ENCODE results near the gene RARRES2.
A peak's percentile ranks its signal among the peaks of the same experiment; 100 is the strongest.
"Not testable (repeated sequence)": the region's sequence is repeated elsewhere in the genome, so short reads cannot be mapped to it uniquely, and the experiment has no call there.

RARRES2 gene

DNA sequence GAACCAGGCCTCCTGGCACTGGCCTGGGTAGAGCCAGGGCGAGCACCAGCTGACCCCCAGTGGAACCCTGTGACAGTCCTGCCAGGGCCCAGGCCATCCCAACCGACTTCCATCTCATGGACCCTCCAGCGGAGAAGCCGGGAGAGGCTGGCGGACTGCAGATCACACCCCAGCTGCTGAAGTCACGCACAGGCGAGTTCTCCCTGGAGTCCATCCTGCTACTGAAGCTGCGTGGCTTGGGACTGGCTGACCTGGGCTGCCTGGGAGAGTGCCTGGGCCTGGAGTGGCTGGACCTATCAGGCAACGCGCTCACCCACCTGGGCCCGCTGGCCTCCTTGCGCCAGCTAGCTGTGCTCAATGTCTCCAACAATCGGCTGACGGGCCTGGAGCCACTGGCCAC is 4.7 kb downstream of the RARRES2 start:
- no peak for DNase-seq

DNA sequence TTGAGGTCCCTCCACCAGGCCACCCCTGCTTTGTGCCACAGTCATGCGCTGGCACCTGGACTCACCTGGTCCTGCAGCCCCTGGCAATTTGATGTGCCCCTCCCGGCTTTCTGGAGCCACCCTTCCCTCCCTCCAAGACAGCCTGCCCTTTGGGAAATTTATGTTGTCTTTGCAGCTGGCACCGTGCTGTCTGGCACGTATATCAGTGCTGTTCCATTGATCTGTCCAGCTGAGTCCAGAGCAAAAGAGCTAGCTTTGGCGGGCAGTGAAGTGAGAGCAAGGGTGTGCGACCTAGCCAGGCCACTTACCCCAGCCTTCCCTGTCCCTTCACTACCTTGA is 5.7 kb downstream of the RARRES2 start:
- no peak for DNase-seq

DNA sequence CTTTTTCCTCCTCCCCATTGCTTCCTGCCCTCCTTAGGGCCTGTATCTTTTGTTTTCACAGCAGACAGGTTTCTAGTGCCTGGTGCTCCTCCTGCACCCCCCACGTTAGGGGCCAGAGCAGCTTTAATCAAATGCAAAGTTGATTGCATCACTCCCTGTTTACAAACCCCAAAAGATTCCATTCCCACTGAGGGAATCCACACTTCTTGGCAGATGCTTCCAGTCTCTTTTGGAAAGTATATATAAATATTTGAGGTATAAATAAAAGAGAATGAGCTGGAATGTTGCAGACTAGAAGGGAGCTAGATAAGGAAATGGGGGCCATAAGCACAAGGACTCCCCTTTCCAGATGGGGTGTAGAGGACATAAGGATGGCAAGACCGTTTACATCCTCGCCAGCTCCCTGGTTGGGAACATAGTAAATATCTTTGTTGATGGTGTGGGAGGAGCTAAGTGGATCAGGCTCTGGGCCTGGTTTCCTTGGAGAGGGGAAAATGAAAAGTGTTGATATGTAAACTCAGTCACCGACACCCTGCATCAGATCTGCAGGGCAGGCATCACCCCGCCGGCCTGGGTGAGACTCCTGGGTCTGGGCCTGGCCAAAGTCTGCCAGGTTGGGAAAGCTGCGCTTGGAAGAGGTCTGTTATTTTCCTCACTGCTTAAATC is 6.2 kb downstream of the RARRES2 start:
- peak; percentile 69 for DNase-seq

DNA sequence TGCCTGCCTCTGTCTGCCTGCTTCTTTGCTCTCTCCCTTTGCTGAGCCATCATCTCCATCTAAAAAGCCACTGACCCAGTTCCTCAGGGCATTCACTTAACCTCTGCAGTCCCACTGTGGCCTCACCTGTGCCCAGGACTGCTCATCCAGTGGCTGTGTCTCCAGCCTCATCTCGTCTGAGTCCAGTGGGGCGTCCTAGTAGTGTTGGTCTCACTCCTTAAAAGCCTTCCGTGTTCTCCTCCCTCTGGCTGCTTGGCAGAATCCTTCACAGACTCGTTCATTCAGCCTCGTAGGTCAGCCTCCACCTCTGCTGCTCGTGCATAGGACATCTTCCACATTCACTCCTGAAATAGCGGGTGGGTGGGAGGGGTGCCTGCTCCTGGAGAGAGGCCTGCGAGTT is 7.3 kb downstream of the RARRES2 start:
- no peak for DNase-seq

DNA sequence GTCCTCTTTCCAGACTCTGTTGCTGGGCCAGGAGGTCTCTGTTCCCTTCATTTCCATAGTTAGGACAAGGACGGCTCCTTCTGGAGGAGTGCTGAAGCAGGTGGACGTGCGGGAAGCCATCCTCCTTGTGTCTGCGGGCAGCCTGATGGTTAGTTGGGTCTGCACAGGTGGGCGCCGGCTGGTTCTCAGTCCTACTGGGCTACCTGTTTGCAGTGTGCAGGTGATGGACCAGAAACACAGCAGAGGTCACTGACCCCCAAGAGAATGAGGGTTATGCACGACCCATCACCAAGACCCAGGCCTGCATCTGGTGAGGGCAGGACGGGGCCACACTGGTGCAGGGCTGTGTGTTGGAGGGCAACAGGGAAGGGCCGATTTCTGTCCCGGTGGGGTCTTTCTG is 7.8 kb downstream of the RARRES2 start:
- DNase-seq: no peak

DNA sequence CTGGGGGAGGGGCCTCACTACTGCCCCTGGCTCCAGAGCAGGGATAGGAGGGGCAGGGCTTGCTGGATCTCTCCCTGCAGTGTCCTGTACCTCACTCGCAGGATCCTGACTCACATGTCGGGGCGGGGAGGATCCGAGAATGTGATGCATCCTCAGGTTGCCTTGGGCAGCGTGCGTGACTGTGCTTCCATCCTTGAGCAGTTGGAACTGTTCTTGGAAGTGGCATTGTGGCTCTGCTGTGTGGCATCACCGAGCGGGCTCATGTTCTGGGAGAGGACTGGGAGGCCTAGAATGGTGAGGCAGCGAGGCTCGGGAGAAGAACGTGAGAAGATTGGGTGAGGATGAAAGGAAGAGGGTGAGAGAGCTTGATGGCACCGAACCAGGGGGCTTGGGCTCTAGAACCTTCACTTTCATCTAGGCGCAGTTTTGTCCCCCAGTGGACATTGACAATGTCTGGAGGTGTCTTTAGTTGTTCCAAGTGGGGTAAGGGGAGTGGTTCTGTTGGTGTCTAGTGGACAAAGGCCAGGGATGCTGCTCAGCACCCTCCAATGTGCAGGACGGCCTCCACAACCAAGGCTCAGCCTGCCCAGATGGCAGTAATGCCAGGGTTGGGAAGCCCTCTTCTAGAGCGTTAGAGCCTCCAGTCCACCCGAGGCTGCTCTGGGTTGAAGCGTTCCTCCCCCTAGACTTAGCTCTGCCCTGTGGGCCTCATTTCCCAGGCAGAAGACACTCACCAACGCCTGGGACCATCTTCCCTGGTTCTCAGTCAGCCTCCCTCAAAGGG is 8.4 kb downstream of the RARRES2 start:
- DNase-seq: no peak

DNA sequence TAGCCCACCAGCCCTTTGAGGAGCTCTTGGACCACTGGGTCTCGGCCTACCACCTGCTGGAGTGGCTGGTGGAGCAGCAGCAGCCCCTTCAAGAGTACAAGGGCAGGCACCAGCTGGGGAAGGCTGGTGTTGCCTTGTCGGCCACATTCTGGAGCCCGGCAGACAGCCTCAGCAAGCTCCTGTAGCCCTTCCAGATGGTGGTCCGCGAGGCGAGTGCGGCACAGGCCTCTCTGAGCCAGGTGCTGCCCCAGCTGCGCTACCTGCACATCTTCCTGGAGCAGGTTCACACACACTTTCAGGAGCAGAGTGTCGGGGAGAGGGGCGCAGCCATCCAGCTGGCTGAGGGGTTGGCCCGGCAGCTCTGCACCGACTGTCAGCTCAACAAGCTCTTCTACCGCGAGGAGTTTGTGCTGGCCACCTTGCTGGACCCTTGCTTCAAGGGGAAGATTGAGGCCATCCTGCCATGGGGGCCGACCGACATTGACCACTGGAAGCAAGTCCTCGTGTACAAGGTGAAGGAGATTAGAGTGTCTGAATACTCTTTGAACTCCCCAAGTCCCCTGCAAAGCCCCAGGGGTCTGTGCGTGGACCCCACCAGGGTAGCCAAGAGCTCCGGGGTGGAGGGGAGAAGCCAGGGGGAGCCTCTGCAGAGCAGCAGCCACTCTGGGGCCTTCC is 11.1 kb downstream of the RARRES2 start:
- DNase-seq: no peak

DNA sequence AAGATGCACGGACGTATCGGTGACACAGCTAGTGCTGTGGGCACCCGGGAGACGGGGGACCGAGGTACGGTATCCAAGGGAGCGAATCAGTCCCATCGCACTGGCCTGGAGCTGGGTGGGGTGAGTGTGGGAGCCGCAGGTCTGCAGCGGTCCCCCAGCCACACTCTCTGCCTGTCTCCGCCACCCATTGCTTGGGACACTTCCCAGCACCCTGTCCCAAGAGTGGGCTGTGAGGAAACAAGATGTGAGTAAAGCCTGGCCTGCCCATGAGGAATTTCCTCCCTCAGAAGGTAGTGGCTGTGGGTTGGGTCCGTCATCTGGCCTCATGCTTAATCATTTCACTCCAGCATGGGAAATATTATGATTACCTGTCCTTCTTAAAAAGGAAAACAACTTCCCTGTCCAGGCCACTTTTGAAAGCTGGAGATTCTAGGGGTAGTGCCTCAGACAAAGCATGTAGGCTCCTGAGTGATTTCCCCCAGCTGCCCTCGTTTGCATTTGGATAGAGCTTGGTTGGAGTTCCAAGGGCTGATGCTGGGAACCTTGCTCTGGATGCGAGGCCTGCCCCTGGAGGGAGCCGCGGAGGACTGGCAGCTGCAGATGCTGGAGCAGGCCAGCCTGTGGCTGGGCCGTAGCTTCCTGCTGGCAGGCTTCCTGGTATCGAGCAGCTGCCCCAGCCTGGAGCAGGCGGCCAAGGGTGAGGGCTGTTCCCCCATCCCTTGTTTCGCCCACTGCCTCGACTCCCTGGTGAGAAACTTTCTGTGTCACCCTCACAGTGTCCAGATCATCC is 11.9 kb downstream of the RARRES2 start:
- DNase-seq: no peak

DNA sequence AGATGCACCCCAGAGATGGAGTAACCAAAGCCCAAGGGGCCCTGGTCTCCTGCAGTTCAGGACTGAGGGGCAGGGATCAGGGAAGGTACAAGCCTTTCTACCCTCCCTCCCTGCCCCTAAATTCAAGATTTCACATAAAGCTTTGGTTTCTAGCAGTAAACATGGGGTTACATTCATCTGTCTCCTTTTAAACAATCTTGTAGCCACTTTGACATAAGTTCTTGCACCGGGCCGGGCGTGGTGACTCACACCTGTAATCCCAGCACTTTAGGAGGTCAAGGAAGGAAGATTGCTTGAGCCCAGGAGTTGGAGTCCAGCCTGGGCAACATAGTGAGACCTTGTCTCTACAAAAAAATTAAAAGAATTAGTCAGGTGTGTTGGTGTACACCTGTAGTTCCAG is 14.1 kb downstream of the RARRES2 start:
- no peak for DNase-seq

DNA sequence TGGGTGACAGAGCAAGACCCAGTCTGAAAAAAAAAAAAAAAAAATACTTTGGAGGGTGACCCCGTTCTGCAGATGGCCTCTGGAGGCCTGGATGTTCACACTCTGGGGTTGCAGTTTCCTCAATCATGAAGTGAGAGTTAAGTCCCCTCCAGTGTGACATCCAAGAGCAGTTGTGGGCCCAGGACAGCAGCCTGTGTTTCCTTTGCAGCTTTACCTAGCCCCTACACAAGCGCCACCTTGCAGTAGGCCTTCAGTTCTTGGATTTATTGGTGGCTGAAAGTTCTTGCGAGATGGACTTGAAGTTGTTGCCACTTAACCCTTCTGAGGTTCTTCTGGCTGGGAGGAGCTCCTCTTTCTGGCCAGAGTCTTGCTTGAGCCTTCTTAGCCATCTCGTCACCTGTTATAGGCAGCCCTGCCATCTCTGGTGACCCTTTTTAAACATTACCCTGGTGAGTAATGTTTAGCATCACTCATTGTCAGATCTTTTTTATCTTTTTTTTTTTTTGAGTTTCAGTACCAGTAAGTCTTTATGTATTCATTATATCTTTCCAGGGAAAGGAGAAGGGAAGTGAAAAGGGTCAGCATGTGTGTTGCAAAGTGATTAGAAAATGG is 14.7 kb downstream of the RARRES2 start:
- DNase-seq: no peak

DNA sequence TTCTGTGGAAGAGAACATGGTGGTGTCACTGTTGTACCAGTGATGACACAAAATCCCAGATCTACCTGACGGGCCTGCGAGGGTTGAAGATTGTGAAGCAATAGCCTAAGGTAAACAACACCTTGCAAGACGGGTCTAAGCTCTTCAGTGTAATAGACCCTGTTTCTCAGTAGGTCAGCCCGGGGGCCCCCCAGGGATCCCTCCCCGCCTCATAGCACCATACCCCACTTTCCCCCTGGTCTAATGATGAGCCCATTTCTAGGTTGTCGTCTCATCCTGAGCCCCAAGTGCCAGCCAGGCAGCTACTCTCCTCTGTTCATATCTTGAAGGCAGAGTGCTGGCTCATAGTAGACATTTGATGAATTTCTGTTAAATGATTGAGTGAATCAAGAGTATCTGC is 15.5 kb downstream of the RARRES2 start:
- DNase-seq: no peak

DNA sequence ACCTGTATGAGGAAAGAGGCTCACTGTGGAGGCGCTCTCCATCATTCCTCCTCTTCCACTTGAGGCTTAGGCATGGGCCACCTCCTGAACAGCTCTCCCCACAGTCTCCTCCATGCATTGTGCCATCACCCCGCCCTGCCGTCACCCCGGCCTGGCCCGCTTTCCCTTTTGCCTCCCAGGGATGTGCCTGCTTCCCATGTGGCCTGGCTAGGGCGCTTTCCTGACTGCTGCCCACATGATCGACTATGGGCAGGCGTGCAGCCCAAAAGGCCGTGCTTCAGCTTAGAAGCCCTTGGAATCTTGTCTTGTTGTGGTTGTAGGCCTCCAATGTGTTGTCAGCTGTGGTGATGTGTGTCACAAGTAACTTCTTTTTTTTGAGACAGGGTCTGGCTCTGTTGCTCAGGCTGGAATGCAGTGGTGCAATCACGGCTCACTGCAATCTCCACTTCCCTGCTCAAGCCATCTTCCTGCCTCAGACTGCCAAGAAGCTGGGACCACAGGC is 16.3 kb downstream of the RARRES2 start:
- peak; percentile 32 for DNase-seq

DNA sequence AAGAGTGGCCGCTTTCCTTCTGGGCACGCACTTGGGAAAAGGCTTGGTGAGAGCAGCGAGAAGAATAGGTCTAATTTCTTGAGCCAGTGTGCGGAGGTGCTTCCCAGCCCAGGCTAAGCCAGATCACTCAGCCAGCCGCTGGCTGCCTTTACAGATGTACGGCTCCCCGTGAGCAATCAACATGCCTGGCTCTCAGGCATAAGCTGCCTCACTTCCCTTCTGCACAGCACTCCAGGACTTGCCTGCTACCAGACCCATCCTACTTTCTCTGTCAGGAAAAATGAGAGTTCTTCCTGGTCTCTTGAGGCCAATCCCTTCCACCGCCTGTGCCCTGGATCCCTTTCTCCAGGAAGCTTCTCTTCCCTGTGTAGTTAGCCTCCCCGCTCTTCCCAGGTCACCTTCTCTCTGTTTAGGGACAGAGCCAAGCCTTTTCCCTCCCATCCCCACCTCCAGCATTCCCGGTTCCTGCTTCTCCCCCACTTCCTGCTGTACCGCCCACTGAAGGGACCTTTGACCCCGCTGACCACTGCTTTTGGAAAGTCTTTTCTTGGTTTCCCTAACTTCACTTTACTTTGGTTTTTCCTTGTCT is 17.0 kb downstream of the RARRES2 start:
- DNase-seq: no peak

DNA sequence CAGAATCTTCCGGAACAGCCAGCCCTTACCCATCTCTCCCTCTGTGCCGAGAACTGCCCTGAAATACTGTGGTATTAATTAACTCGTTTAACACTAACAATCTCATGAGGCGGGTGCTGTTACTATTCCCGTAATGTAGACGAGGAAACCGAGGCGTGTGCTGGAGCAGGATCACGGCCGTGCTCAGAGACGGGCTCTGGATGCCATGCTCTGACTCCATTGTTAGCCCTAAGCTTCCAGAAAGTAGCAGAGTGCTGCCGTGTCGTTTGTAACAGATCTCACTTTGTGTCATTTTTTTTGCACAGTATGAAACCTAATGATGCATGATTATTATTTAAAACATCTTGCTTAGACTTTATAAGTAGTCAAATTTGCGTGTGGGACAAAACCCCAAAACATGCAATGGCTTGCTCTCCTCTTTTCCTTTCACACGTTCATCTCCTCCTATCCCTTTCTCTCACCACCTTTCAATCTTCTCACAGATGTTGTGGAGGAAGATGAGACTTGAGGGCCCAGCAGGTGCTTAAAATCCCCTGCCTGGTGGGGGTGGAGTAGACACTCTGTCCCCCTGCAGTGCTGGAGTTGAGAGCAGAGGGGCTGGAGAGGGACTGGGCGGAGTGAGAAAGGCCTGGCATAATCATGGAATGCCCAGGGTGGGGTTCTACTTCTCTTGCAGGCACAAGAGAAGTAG is 17.6 kb downstream of the RARRES2 start:
- no peak for DNase-seq

DNA sequence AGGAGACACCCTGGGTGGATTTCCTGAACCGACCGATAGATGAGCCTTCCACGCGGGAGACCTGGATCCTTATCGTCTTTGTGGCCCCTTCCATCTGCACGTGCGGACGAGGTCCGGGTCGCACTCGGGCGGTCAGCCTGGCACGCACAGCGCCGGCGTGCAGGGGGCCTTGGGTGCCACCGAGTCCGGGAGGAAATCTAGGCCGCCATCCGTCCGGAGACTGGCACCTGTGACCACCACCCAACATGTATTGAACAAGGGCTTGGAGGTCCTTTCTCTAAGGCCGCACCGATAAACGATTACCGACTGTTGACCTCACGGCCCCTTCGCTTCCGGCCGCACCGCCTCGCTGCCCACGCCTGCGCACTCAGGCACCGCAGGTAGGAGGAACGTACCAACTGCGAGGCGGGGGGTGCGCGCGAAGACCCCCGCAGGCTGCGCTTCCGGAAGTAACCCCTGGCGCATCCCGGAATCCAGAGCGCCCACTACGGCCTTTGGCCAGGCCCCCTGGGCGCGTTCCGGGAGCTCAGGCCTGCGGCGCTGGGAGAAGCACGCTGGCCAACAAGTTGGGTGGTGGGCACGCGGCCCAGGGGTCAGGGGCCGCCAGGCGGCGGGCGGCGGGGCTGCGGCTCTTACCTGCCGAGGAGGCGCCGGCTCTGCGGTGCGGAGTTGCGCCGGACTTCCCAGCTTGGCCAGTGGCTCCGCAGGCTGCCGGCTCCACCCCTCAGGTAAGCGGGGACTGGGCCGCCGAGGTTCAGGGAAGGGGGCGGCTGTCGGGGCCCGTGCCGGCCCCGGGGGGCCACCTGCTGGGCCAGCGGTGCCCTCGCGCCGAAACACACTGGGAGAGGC is 18.4 kb downstream of the RARRES2 start, which contains the start of the genes ACTR3C and LRRC61:
TSS of gene ACTR3C (minus strand) at position 713 of the 849 bp plus-strand sequence. CDS start 28,249 bp downstream, outside the sequence.
TSS of gene LRRC61 (plus strand) at position 523 of the 849 bp plus-strand sequence. CDS start 13,507 bp downstream, outside the sequence.
- no peak for DNase-seq

DNA sequence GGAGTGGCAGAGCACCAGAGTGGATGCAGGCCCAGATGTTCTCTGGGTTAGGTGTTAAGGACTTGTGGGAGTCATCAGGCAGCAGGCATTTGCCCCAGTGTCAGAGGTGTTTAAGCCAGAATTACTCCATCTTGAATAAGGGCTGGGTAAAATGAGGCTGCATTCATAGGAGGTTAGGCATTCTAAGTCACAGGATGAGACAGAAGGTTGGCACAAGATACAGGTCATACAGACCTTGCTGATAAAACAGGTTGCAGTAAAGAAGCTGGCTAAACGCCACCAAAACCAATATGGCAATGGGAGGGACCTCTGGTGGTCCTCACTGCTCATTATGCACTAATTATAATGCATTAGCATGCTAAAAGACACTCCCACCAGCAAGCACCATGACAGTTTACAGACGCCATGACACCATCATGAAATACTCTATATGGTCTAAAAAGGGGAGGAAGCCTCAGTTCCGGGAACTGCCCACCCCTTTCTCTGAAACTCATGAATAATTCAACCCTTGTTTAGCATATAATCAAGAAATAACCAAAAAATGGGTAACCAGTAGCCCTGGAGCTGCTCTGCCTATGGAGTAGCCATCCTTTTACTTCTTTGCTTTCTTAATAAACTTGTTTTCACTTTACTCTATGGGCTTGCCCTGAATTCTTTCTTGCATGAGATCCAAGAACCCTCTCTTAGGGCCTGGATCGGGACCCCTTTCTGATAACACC is 19.2 kb downstream of the RARRES2 start:
- no peak for DNase-seq

DNA sequence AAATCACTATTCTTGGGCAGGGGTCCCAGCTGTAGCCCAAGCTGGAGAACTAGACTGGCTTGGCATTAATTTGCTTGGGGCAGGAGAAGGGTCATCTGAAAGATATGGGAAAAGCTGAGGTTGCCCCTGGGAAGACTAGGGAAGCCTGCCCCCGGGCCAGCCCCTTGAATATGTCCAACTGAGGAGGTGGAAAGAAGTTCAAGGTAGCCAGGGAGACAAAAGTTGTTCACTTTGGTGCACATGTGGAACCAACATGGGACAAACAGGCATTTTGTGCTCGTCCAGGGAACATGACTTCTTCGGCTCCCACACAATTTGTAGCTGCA is 19.7 kb downstream of the RARRES2 start:
- DNase-seq: no peak

DNA sequence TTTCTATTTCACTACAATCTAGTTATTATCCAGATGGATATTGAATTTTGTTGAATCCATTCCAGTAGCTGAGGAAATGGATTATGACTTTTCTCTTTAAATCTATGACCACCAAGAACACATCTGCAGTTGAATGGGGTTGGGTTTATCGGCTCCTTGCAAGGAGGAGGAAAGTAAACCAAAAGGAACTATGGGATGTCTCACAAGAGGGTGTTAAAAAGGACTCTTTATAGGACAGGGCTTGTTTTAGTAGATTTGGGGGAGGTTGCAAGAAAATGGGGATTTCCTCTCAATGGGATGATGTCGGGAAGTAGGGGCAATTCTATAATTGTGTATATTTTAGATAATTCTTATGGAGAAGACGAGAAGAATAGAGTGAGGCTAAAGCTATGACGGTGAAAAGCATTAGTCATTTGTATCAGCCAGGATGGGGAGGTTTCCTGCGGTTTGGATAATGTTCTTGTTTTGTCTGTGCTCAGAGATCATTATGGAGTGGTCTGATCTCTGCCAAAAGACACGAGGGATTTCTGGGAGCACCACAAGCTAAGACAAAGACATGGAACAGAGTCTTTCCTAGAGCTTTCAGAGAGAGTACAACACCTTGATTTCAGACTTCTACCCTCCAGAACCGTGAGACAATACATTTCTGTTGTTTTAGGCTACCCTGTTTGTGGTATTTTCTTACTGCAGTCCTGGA is 23.5 kb downstream of the RARRES2 start:
- peak; percentile 55 for DNase-seq

DNA sequence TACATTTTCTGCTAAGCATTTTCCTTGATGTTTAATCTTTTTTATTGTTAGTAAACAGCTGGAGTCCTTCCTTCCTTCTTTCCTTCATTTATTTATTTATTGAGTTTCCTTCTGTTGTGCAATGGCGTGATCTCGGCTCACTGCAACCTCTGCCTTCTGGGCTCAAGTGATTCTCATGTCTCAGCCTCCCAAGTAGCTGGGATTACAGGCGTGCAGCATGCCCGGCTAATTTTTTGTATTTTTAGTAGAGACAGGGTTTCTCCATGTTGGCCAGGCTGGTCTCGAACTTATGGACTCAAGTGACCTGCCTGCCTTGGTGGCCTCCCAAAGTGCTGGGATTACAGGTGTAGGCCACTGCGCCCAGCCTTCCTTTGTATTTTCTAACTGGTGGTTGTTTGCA is 24.4 kb downstream of the RARRES2 start:
- DNase-seq: not testable (repeated sequence)

All from fibroblast of skin of abdomen (primary cell).